Measurements from ENCODE around the gene CLCF1. TPM values are rescaled to one million over a fixed set of nuclear protein-coding genes. Genes with fewer than 3 reads are reported as not detected.

Gene CLCF1
- total RNA-seq, 1 donor from 2014 or later: 32.6 TPM

GRCh38 chr11:67345247-67345919 is 28.0 kb downstream of the CLCF1 start:
- no peaks in the 10 kb centered on the region for H3K36me3 ChIP-seq
- H3K27me3 ChIP-seq: no peaks in the 10 kb centered on the region
- H3K4me1 ChIP-seq: no peaks in the 10 kb centered on the region
- no peak overlapping the region for H3K27ac ChIP-seq
- H3K9me3 ChIP-seq: no peaks in the 10 kb centered on the region
- intact Hi-C loops (cut with DNase I): no loop called here
- no peak overlapping the region for H3K4me3 ChIP-seq
- DNase-seq (ENCODE audit: low spot score in 2 of 2): no peak
- TF ChIP-seq CTCF (IDR thresholded peaks at IDR 0.05): no peak

GRCh38 chr11:67344264-67344663 is 29.1 kb downstream of the CLCF1 start:
- Histone ChIP-seq H3K27me3 (no peaks in the 10 kb centered on the region), H3K36me3 (no peaks in the 10 kb centered on the region), H3K4me1 (no peaks in the 10 kb centered on the region), H3K4me3 (no peak overlapping the region), H3K27ac (no peak overlapping the region), H3K9me3 (no peaks in the 10 kb centered on the region)
- TF ChIP-seq CTCF (IDR thresholded peaks at IDR 0.05): no peak
- intact Hi-C loops (cut with DNase I): no loop called here
- DNase-seq (ENCODE audit: low spot score in 2 of 2): no peak

- intact Hi-C loops (cut with DNase I): no loop called here
- H3K27ac ChIP-seq: no peak overlapping the region
- no peaks in the 10 kb centered on the region for H3K27me3 ChIP-seq
- no peak for DNase-seq (ENCODE audit: low spot score in 2 of 2)
- H3K4me1 ChIP-seq: no peaks in the 10 kb centered on the region
- H3K36me3 ChIP-seq: no peaks in the 10 kb centered on the region
- no peaks in the 10 kb centered on the region for H3K9me3 ChIP-seq
- no peak overlapping the region for H3K4me3 ChIP-seq
- TF ChIP-seq CTCF (IDR thresholded peaks at IDR 0.05): no peak
Measured at GRCh38 chr11:67337257-67337656, 36.1 kb downstream of the CLCF1 start.

GRCh38 chr11:67332081-67332691 is 41.2 kb downstream of the CLCF1 start:
- Histone ChIP-seq H3K36me3 (no peaks in the 10 kb centered on the region), H3K9me3 (no peaks in the 10 kb centered on the region), H3K27me3 (no peaks in the 10 kb centered on the region), H3K4me1 (no peaks in the 10 kb centered on the region), H3K4me3 (no peak overlapping the region), H3K27ac (no peak overlapping the region)
- DNase-seq (ENCODE audit: low spot score in 2 of 2): no peak
- no peak for TF ChIP-seq CTCF (IDR thresholded peaks at IDR 0.05)
- intact Hi-C loops (cut with DNase I): no loop called here

GRCh38 chr11:67323526-67323925 is 49.9 kb downstream of the CLCF1 start:
- Histone ChIP-seq H3K27me3 (no peaks in the 10 kb centered on the region), H3K36me3 (no peaks in the 10 kb centered on the region), H3K4me3 (no peak overlapping the region), H3K9me3 (no peaks in the 10 kb centered on the region), H3K27ac (no peak overlapping the region), H3K4me1 (peaks cover 0 to 7% of the 10 kb centered on the region in 2 donors)
- no peak for TF ChIP-seq CTCF (IDR thresholded peaks at IDR 0.05)
- DNase-seq (ENCODE audit: low spot score in 2 of 2): no peak
- intact Hi-C loops (cut with DNase I): no loop called here

All from ascending aorta (tissue), 2 donors.